ENCODE data around the gene NR3C2.

Gene NR3C2

GRCh38 chr4:148051403-148051802, 390.8 kb downstream of the NR3C2 start:
- no peak for DNase-seq (ENCODE audit: low spot score)

GRCh38 chr4:148048598-148048997, 393.6 kb downstream of the NR3C2 start:
- no peak for DNase-seq (ENCODE audit: low spot score)

- no peak for DNase-seq (ENCODE audit: low spot score)
Measured at GRCh38 chr4:148044912-148045352, 397.3 kb downstream of the NR3C2 start.

GRCh38 chr4:148044089-148044911, 397.9 kb downstream of the NR3C2 start:
- DNase-seq (ENCODE audit: low spot score), result no peak

GRCh38 chr4:148041606-148042329, 400.4 kb downstream of the NR3C2 start:
- DNase-seq (ENCODE audit: low spot score), result no peak

GRCh38 chr4:148034813-148035212, 407.4 kb downstream of the NR3C2 start:
- no peak for DNase-seq (ENCODE audit: low spot score)

GRCh38 chr4:148030193-148030873, 411.9 kb downstream of the NR3C2 start:
- DNase-seq (ENCODE audit: low spot score), result peak; percentile 75

GRCh38 chr4:148029781-148030180, 412.4 kb downstream of the NR3C2 start:
- no peak for DNase-seq (ENCODE audit: low spot score)
